HS-27A (cell line): ENCODE data around the gene MIPOL1.
A peak's percentile ranks its signal among the peaks of the same experiment; 100 is the strongest.
"Not testable (repeated sequence)": the region's sequence is repeated elsewhere in the genome, so short reads cannot be mapped to it uniquely, and the experiment has no call there.

Experiments used
- DNase-seq: peaks from one replicate; pipeline ENCODE4 v3.0.0-alpha.2; 2012; ENCODE audit warnings: low read depth, missing footprints

The MIPOL1 gene, protein sequence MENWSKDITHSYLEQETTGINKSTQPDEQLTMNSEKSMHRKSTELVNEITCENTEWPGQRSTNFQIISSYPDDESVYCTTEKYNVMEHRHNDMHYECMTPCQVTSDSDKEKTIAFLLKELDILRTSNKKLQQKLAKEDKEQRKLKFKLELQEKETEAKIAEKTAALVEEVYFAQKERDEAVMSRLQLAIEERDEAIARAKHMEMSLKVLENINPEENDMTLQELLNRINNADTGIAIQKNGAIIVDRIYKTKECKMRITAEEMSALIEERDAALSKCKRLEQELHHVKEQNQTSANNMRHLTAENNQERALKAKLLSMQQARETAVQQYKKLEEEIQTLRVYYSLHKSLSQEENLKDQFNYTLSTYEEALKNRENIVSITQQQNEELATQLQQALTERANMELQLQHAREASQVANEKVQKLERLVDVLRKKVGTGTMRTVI

DNA sequence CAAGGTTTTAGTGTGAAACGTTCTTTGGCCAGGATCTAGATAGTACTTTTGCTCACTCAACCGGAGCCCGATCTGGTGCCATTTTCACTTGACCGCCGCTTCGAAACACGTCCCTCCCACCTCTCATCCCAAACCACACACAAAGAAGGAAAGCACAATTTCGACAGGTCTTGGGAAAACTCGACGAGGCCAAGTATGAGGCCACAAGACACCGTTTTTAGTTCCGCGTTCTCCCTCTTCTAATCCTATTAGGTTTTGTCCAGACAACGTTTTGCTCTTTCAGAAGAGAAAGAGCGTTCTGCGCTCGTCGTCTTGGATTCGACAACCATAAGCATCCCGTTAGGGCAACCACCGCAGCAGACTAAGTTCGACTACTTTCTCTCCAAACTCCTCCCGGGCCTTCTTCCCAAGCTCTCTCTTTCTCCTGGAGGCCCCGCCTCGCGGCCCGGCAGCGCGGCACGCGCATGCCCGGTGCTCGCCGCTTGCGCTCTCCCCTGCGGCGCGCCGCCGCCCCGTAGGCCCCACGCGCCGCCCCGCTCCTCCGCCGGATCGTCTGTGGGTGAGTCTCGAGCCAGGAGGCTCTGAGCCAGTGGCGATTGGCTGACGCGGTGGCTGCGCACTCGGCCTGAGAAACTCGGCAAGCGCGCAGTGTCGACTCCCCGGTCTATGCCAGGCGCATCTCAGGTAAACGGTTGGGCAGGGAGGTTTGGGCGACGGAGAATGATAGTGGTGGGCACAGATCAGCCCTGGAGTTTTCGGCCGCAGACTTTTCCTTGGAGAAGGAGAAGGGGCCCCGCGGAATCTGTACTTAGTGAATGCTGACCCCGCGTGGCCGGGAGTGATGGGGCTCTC, at the start of gene MIPOL1:
Gene MIPOL1 (plus strand): TSS at position 517 of the 852 bp plus-strand sequence. CDS start 49,952 bp downstream, outside the sequence.
- peak; percentile 83 for DNase-seq

DNA sequence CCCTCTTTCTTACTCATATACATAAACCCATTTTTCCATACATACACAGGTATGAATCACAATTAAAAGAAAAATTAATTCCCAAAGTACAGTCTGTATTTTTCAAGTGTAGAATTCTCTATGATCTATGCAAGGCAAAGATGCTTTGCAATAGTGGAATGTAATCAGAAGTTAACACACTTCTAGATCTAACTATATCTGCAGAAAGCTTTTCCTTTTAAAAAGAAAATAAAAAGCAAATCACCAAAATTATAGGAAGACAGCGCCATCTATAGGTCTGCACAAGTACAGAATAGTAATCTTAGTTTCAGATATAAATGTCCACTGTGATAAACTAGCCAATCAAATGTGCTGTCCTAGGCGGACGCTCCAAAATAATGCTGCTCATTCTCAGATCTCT, 47.3 kb upstream of the MIPOL1 start:
- no peak for DNase-seq

DNA sequence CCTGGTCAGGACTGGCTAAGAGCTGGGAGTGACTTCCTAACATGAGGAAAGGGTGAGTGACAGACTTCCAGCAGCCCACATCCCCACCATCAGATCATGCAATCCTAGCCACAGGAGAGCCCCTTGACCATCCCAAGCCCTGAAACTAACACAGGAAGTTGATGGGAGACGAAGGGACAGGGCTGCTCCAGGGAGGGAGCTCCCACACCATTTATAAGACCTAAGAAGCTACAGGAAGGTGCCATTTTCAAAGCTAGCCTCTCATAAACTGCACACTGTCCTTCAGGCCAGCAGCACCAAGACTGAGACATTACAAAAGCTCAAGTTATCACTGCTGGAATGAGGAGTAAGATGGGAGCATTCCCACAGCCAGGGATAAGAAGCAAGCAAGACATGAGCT, 44.7 kb upstream of the MIPOL1 start:
- DNase-seq, result no peak

DNA sequence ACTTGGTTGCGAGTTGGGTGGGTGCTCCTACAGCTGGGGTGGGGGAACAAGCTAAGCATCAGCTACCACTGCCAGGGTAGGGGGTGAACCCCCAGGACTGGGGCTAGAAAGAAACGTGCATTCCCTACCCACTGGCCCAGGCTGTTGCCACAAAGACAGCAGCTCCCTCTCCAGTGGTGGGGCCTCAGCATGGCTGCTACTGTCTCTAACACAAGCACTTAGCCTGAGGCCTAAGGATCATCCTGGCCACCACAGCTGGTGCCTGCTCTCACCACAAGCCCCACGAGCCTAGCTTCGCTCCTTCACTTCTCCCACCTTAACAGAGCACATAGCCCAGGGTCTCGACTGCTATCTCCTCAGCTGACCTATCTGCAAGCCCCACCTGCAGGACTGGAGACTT, 44.3 kb upstream of the MIPOL1 start:
- no peak for DNase-seq

DNA sequence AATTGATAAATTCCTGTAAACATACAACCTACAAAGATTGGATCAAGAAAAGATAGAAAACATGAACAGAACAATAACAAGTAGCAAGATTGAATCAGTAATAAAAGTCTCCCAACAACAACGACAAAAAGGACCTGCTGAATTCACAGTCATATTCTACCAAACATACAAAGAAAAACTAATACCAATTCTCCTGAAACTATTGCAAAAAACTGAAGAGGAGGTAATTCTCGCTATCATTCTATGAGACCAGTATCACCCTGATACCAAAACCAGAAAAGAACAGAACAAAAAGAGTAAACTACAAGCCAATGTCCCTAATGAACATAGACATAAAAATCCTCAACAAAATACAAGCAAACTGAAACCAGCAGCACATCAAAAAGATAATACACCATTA, 39.8 kb upstream of the MIPOL1 start:
- no peak for DNase-seq

DNA sequence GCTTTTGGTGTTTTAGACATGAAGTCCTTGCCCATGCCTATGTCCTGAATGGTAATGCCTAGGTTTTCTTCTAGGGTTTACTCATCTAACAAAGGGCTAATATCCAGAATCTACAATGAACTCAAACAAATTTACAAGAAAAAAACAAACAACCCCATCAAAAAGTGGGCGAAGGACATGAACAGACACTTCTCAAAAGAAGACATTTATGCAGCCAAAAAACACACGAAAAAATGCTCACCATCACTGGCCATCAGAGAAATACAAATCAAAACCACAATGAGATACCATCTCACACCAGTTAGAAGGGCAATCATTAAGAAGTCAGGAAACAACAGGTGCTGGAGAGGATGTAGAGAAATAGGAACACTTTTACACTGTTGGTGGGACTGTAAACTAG, 35.4 kb upstream of the MIPOL1 start:
- not testable (repeated sequence) for DNase-seq

DNA sequence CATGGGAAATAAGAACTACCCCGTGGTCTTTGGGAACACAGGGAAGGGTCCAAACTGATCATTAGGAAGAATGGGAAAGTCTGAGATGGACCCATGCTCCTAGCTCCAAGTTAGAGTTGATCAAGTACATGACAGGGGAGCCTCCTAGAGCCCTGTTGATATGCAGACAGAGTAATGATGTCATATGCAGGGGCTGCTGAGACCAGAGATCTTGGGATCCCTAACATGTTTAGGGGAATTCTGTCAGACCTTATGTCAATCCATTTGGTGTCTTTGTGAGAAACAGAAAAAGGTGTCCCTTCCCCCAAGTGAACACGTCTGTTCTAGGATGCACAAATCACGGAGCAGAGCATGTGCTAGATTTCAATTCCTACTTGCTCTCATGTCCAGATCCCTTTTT, 31.9 kb upstream of the MIPOL1 start:
- no peak for DNase-seq

DNA sequence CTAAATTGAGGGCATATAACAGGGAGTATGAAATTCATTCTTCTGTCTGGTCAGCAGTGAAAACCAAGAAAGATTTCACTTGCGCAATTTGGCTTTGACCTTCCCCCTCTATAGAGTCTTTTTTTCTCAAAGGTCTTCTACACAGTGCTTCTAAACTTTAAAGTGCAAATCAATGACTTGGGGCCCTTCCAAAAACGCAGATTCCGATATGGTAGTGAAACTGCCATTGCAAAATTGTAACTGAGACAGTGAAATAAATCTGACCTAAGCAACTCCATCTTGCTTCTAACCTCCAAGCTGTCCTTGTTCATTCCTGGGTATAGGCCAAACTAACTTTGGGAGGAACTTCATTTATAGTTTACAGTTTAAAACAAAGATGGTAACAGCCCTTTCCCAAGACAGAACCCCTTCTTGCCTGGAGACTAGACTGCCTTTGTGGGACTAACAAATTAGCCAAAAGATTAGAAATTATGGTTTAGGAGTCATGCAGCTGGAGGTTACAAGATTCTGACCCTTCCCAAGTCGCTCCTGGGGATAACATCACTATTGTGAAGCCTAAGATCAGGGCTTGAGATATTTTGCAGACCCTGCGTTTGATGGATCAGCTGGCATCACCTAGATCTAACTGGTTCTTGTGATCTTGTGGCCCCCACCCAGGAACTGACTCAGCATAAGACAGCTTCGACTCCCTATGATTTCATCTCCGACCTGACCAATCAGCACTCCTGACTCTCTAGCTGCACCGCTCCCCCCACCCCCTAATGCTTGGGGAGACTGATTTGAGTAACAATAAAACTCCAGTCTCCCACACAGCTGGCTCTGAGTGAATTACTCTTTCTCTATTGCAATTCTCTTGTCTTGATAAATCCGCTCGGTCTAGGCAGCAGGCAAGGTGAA, 30.3 kb upstream of the MIPOL1 start:
- DNase-seq, result no peak

DNA sequence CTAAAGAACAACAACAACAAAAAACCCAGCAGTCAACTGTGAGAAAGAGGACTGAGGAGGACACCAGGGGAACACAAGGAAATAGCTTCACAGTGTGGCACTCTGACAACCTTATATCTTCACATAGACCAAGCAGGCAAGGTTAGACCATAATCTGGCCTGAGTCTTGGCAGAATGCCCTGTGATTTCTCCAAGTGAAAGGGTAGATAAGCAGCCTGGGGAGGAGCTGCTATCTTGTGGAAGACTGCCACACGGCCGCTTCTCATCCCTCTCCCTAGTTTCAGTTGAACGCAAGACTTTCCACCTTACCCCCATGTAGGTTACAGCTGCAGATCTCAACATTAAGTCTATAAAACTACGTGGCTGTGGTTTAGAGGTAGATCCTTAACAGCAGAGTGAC, 29.0 kb upstream of the MIPOL1 start:
- no peak for DNase-seq

DNA sequence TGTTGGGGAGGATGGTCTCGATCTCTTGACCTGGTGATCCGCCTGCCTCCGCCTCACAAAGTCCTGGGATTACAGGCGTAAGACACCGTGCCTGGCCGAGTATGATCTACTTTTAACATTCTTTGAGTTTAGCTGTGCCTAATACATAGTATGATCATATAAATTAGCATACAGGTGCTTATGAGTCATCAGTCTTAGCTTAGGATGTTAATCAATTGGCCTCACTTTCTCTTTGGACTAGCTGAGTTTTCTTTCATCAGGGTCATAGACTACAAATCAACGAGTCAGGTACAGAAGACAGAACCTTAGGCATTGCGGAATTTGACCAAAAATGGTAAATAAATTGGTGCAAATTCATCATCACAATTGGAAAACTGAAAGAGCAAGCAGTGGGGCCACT, 27.5 kb upstream of the MIPOL1 start:
- no peak for DNase-seq

DNA sequence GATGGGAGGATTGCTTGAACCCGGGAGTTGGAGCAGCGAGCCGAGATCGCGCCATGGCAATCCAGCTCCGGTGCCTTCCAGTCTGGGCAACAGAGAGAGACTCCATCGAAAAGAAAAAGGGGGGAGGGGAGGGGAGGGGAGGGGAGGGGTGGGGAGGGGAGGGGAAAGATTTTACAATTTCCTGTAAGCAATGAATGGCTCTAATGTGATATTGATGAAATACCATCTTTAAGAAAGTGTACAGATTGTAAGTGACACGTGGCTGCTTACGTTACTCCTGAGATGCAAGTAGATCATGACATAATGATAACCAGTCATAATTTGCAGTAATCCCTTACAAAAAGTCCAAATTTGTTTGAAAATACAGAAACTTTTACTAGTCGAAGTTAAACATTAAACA, 26.7 kb upstream of the MIPOL1 start:
- DNase-seq, result no peak

DNA sequence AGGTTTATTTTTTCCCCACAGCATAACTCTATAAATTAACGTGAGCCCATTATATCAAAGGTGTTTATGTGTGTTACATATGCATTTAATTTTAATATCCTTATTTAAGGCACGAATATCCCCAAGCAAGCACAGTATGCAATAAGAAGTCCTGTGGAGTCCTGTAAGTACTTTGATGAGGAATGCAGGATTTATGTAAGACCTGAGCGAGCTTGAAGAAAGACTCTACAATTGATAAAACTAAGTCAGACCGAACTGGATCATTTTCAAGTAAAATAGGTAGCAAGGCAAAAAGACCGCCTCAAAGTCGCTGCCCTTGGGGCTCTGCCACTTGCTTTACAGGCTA, 26.1 kb upstream of the MIPOL1 start:
- no peak for DNase-seq

DNA sequence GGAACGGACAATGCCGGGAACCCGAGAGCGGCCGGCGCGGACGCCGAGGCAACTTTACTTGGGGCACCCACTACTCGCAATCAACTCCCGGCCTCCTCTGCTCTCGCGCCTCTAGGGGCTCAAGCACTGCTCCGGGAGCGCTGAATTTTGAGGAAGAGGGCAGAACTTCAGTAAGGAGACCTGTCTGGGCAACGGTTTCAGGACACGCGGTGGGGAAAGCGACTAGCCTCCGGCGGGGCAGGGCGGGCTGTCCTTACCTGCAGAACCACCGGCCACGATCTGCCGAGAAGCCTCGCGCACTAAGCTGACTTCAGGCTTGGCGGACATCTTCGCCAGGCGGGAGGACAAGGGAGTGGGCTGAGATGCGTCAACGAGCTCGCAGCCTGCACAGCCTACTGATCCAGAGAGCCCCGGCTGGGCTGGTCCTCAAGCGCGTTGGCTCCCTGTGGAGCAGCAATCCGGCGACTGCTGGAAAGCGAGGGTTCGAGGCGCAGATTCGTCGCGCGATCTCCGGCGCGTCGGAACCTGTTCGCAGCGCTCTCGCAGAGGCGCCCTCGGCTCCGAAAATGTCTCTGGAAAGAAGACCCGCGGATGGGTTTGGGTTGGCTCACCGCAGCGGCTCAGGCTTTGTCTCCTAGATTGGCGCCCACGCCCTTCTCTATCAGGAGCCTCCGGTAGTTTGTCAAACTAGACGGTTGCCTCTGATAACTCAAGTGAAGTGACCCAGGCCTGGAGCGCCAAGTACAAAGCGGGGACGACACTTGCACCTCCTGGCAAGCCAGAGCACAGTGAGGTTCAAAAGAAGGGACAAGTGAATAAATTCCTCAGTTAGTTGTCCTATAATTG, 25.5 kb upstream of the MIPOL1 start, which contains the start of gene SLC25A21:
Gene SLC25A21 (minus strand): TSS at position 583 of the 846 bp plus-strand sequence.
- peak; percentile 86 for DNase-seq

DNA sequence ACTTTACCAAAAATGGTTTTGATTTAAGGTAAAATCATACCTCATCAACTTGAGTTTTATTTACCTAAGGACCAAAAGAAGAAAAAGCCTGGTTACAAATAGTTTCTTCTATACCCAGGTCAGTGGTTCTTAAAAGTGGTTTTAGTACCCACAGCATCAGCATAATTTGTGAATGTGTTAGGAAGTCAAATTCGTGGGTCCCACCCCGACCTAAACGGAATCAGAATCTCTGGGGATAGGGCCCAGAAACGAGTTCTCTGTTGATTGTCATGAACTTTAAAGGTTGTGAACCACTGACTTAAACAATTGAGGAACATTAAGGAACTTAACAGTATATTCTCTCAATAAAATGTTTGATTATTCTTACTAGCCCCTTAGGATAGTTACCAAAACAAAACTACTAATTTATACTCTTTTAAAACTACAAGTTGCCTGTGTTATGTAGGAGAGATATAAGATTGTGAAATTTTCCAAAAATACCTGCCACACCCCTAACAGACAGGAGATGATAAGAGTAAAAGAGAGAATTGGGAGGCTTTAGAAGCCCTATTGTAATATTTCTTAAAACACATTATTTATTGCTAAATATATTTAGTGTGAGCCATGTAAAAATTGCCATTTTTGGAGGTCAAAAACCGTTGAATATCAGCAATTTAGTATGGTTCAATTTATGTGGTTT, 24.7 kb upstream of the MIPOL1 start:
- no peak for DNase-seq

DNA sequence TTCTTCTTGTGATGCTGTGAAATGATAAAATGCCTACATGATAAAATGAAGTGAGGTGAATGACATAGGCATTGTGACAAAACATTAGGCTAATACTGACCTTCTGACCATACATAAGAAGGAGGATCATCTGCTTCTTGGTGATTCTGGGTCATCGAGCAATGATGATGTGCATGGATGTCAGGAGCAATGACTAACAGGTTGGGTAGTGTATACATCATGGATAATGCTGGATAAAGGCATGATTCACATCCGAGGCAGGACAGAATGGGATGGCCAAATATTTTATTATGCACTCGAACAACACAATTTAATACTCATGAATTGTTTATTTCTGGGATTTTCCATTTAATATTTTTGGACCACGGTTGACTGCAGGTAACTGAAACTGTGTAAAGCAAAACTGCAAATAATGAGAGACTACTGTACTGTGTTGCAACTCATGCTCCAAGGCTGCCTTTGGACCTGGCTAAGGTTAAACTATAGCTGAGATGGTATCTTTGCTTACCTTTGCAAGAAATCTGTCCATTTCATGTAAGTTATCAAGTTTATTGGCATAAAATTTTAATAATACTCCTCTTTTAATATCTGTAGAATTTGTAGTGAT, 17.7 kb upstream of the MIPOL1 start:
- DNase-seq, result no peak

DNA sequence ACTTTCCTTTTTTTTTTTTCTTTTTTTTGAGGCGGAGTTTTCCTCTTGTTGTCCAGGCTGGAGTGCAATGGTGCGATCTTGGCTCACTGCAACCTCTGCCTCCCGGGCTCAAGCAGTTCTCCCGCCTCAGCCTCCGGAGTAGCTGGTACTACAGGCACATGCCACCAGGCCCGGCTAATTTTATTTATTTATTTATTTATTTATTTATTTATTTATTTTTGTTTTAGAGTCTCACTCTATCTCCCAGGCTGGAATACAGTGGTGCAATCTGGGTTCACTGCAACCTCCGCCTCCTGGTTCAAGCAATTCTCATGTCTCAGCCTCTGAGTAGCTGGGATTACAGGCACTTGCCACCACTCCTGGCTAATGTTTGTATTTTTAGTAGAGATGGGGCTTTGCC, 16.9 kb upstream of the MIPOL1 start:
- DNase-seq, result not testable (repeated sequence)

DNA sequence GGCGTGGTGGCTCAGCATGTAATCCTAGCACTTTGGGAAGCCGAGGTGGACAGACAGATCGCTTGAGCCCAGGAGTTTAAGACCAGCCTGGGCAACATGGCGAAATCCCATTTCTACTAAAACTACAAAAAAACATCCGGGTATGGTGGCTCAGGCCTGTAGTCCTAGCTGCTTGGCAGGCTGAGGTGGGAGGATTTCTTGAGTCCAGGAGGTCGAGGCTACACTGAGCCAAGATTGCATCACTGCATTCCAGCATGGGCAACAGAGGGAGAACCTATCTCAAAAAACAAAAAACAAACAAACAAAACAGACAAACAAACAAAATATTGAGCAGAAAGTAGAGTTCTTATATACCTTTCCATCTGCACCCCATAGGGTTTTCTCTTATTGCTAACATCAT, 16.3 kb upstream of the MIPOL1 start:
- DNase-seq, result no peak

DNA sequence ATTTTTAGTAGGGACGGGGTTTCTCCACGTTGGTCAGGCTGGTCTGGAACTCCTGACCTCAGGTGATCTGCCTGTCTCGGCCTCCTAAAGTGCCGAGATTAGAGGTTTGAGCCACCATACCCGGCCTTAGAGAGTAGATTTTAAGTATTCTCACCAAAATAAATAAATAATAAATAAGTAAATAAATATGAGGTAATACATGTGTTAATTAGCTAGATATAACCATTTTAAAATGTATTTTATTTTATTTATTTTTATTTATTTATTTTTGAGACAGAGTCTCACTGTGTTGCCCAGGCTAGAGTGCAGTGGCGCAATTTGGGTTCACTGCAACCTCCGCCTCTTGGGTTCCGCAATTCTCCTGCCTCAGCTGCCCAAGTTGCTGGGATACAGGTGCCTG, 13.2 kb upstream of the MIPOL1 start:
- DNase-seq, result not testable (repeated sequence)

DNA sequence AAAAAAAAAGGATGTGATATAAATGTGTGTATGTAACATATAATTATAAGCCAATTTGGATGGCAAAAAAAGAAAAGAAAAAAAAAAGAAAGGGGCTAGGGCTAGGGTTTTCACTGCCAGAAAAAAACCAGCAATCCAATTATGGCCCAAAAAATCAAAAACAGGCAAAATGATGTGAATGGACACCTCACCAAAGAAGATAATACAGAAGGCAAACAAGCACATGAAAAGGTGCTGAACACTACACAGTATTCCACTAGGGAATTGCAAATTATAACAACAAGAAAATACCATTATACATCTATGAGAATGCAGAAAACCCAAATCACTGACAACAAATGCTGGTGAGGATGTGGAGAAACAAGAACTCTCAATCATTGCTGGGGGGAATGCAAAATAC, 12.1 kb upstream of the MIPOL1 start:
- DNase-seq, result no peak

DNA sequence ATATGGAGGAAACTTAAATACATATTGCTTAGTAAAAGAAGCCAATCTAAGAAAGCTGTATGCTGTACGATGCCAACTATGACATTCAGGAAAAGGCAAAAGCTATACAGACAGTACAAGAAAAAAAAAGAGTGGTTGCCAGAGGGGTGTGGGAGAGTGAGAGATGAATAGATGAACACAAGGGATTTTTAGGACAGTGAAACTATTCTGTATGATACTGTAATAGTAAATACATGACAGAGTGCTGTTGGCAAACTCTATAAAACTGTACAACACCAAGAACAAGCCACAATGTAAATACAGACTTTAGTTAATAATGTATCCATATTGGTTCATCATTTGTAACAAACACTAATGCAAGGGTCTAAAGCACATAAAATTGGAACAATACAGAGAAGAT, 10.9 kb upstream of the MIPOL1 start:
- DNase-seq, result no peak
